ENCODE data around the gene MIA. TPM values are rescaled to one million over a fixed set of nuclear protein-coding genes. Genes with fewer than 3 reads are reported as not detected.
"Not testable (repeated sequence)": the region's sequence is repeated elsewhere in the genome, so short reads cannot be mapped to it uniquely, and the experiment has no call there.

MIA gene
- polyA plus RNA-seq, 1 donor, result 1.2 TPM

DNA sequence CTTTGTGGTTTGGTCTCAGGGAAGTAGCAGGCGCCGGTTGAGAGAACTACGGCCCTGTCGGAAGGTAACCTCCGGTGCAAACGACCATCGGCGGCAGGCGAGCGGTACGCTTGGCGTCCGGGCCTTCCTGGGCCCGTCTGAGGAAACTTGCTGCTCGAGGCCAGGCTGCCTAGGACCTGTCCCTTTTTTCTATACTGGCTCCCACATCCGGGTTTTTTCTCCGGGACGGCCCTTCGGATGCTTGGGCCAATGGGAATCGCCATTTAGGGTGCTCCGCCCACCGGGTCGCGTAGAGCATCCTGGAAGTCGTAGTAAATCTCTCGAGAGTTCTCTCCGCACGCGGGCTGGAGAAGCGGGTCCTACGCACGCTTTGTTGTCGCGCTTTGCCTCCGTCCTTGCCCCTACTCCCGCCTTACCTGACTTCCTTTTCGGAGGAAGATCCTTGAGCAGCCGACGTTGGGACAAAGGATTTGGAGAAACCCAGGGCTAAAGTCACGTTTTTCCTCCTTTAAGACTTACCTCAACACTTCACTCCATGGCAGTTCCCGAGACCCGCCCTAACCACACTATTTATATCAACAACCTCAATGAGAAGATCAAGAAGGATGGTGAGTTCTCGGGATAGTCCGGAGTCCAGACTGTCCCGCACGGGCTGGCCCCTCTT, 24.3 kb upstream of the MIA start, which contains the start of gene SNRPA:
TSS of gene SNRPA (plus strand) at position 330 of the 664 bp plus-strand sequence. CDS start at position 536, 206 bp downstream.
- DNase-seq, result peak; percentile 97

- DNase-seq, result no peak
Measured at GRCh38 chr19:40752257-40752781, 23.0 kb upstream of the MIA start.

GRCh38 chr19:40754611-40755247, 20.6 kb upstream of the MIA start:
- DNase-seq, result no peak

DNA sequence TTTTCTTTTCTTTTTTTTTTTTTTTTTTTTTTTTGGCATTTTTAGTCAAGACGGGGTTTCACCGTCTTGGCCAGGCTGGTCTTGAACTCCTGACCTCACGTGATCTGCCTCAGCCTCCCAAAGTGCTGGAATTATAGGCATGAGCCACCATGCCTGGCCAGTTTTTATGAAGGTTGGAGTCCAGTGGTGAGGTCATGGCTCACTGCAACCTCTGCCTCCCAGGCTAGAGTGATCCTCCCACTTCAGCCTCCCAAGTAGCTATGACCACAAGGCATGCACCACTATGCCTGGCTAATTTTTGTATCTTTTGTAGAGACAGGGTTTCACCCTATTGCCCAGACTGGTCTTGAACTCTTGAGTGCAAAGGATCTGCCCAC, 20.1 kb upstream of the MIA start:
- DNase-seq, result no peak

DNA sequence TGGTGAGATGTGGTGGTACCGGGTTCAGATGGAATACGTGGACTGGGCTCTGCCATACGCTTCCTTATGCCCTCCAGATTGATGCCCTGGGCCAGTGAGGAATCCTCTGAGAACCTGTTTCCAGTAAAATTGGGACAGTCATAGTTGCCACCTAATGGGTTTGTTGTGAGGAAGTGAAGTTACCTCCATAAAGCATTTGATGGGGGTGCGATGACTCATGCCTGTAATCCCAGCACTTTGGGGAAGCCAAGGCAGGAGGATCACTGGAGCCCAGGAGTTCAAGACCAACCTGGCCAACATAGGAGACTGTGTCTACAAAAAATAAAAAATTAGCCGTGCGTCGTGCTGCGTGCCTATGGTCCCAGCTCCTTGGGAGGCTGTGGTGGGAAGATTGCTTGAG, 19.5 kb upstream of the MIA start:
- DNase-seq, result no peak

DNA sequence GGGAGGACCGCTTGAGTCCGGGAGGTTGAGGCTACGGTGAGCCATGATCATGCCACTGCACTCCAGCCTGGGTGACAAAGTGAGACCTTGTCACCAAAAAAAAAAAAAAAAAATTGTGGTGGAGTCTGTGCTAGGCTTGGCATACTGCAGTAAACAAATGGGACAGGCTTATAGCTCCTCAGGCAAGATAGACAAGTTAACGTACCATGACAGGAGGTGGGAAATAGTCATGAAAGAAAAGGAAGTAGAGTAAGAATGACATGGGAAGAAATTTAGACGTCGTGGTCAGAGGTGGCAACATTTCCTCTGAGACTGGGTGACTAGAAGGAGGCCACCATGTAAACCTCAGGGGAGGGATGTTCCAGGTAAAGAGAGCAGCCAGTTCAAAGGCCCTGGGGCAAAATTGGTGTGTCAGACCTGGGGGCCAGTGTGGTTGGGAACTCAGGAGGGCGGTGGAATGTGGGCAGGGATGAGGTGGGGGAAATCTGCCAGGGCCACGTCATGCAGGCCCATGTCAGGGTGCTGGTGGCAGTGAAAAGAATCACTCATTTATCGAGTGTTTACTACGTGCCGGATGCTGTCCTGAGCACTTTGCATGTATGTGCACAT, 18.7 kb upstream of the MIA start:
- DNase-seq, result no peak

DNA sequence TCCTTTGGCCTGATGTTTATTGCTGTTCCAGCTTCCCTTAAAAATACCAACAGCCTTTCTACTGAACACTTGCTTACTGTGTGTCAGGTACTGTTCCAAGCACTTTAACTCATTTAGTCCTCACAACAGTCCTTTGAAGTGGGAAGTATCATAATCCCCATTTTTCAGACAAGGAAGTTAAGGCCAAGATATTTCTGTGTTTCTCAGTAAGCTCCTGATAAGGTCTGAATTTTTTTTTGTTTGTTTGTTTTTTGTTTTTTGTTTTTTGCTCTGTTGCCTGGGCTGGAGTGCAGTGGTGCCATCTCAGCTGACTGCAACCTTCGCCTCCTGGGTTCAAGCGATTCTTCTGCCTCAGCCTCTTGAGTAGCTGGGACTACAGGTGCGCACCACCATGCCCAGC, 16.8 kb upstream of the MIA start:
- no peak for DNase-seq

- DNase-seq, result no peak
Measured at GRCh38 chr19:40759352-40759751, 16.0 kb upstream of the MIA start.

DNA sequence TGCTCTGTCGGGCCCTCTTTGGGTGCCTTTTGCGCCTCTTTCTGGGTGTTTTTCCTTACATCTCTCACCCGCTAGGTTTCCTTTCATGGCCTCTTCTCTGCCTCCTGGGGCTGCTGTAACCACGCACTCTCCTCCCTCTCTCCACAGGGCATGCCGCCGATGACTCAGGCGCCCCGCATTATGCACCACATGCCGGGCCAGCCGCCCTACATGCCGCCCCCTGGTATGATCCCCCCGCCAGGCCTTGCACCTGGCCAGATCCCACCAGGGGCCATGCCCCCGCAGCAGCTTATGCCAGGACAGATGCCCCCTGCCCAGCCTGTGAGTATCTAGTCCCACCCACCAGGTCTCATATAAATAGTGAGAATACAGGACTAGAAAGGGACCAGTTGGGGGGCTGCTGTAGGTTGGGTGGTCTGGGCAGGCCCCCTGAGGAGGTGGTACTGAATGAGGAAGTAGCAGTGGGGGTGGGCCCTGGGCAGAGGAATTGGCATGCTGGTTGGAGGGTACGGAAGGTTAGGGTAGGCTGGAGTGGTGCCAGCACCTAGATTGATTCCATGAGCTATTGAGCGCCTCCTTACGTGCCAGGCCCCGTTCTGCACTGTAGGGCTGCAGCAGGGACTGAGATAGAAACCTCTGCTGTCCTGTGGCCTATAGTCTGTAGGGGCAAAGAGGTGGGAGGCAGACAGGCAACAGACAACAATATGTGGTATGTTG, 12.4 kb upstream of the MIA start:
- DNase-seq, result no peak

DNA sequence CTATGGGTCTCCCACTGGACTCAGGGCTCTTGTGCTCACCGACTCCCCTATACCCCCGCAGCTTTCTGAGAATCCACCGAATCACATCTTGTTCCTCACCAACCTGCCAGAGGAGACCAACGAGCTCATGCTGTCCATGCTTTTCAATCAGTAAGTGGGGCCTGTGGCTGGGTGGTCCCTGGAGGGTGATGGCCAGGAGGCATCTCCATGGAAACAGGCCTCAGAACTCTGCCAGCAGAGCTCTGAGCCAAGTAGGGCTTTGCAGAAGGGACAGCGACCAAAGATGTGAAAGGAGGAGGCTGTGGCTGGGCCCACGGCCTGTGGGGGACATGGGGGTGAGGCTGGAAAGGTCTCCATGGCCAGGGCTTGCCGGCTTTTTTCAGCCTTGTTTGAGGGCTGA, 11.8 kb upstream of the MIA start:
- no peak for DNase-seq

DNA sequence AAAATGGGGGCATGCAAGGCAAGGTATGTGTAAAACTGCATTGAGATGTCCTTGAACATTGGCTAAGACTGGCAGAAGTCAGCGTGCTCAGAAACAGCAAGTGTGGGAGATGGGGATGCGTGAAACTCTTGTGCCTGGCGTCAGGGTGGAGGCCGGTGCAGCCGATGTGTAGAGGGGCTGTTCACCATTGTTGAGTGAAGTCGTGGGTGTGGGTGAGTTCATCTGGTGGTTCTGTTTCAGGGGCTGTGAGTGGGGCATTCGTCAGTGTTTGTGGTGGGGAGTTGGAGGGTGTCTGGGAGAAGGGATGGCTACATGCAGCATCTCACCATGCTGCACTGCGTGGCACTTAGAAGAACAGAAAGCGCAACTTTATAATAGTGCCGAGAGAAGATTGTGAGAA, 11.4 kb upstream of the MIA start:
- DNase-seq, result no peak

DNA sequence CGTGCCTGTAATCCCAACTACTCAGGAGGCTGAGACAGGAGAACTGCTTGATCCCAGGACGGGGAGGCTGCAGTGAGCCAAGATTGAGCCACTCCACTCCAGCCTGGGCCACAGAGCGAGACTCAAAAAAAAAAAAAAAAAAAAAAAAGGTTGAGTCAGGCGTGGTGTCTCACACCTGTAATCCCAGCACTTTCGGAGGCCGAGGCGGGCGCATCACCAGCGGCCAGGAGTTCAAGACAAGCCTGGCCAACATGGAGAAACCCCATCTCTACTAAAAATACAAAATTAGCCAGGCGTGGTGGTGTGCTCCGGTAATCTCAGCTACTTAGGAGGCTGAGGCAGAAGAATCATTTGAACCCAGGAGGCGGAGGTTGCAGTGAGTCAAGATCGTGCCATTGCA, 8.9 kb upstream of the MIA start:
- DNase-seq, result not testable (repeated sequence)

DNA sequence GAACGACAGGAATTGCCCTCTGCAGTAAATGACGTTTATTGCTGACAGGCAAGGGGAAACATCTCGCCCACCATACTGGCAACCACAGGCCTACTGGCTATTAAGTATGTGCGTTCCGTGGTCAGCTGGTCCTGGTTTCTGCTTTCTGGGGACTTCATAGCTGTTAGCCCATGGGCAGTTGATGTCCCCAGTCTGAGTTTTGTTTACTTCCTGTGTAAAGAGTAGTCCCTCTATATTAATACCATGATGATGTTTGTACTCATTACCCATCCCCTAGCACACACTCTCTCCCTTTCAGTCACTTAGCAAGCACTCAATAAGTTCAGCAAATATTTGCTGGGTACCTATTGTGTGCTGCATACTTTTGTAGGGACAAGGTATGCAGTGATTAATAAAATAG, 6.5 kb upstream of the MIA start:
- no peak for DNase-seq

DNA sequence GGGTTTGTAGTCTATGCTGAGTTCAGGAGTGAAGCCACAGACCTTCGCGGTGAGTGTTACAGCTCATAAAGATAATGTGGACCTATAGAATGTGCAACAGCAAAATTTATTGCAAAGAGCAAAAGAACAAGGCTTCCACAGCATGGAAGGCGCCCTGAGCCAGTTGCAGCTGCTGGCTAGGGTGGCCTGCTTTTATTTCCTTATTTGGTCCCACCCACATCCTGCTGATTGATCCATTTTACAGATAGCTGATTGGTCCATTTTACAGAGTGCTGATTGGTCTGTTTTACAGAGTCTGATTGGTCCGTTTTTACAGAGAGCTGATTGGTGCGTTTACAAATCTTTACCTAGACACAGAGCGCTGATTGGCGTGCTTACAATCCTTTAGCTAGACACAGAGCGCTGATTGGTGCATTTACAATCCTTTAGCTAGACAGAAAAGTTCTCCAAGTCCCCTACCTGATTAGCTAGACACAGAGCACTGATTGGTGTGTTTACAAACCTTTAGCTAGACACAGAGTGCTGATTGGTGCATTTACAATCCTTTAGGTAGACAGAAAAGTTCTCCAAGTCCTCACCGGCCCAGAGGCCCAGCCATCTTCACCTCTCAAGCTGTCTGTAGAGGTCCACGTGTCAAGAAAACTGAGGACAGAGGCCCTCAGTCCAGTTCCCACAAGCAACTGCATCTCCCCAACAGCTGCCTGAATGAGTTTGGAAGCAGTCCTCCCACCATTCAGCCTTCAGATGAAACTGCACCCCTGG, 4.0 kb upstream of the MIA start:
- not testable (repeated sequence) for DNase-seq

GRCh38 chr19:40775632-40776022, 306 bp downstream of the MIA start:
- DNase-seq, result no peak

GRCh38 chr19:40776364-40776763, 1.0 kb downstream of the MIA start:
- no peak for DNase-seq

DNA sequence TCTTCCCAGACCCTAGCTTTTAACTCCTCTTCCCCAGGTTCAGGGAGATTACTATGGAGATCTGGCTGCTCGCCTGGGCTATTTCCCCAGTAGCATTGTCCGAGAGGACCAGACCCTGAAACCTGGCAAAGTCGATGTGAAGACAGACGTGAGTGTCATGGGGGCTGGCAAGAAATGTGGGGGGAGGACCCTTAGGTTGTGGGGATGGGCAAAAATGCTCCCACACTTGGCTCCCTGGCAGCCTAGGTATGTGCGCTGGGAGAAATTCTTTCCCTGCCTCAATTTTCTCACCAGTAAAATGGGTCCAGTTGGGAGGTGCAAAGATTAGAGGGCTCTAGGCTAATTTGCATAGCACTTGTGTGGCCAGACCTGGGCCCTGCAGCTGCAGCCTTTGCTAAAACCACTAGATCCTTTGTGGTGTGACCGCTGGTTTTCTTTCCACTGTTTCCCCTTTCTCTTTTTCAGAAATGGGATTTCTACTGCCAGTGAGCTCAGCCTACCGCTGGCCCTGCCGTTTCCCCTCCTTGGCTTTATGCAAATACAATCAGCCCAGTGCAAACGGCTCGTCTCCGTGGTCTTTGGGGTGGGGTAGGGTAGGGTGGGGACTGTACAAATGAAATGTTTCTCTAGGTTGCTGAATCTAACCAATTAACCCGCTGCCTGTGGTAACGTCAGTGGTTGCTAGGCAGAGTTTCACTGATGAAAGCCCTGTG, 1.8 kb downstream of the MIA start:
- DNase-seq, result peak; percentile 93

DNA sequence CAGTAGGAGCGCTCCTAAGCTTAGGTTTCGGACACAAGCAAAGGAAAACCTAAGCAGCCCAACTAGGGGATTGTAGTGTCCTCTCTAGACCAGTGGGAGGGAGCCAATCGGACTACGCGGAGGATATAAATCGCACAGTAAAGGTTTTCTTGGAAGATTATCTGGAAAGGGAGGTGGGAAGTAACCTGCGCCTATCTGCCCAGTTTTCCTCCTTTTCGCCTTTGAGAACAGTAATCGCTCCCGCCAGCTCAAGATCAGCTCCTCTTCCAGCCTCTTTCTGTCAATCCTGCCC, 2.3 kb downstream of the MIA start:
- no peak for DNase-seq

DNA sequence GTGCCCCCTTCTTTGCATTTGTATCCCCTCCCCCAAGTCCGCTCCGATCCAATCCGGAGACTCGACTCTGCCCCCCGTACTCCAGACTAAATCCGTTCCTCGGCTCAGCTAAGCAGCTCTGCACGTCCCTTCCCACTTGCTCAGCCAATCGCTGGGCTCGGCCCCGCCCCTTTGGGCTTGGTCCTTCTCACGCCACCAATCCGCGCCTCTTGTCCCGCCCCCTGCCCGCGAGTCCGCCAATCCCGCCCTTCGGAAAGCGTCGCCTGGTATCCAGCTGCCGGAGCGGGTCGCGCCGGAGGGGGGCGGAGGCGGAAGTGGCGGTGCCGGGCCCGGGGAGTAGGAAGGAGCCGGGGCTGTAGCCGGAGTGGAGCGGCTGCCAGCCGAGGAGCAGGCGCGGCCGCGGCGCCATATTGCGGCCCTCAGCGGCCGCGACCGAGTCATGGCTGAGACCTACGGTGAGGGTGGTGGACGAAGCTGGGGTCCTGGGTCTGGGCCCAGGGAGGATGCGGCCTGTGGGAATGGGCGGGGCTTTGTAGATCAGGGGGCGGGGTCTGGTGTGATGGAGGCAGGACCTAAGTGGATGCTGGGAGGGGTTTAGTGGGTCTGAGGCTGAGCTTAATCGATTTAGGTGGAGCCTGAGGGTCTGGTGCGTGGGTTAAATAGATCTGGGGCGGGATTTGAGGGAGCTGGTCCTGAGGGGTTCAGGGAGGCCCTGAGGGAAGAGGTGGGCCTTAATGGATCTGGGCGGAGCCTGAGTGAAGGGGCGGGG, 2.8 kb downstream of the MIA start, which contains the start of gene RAB4B:
TSS of gene RAB4B (plus strand) at position 311 of the 769 bp plus-strand sequence. CDS start at position 440, 129 bp downstream.
- DNase-seq, result peak; percentile 100

DNA sequence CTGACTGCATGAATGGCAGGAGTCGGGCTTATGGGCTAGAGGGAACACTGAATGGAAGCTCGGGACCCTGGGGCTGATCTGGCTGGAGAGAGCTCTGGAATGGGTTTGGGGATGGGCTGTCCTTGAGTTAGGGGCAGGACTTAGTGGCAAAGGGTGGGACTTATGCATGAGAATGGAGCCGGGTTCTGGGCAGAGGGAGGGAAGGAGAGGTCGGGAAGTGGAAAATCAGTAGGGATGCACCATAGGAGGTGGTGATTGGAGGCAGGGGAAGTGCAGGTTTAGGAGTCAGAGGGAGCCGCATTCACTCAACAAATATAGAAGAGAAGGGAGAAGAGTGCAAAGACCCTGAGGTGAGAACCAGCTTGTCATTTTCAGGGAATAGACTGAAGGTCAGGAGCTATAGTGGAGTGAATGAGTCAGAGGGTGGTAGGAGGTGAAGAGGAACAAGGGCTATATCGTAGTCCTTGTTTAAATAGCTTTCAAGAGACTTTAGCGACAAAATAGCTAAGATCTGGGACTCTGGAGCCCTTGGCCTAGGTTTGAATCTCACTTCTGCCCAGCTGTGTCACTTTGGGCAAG, 3.5 kb downstream of the MIA start:
- DNase-seq, result no peak

GRCh38 chr19:40780582-40780981, 5.3 kb downstream of the MIA start:
- no peak for DNase-seq
